WTC11 (cell line): ENCODE data around the gene CLIP1. TPM values are rescaled to one million over a fixed set of nuclear protein-coding genes. Genes with fewer than 3 reads are reported as not detected.
A peak's percentile ranks its signal among the peaks of the same experiment; 100 is the strongest.

Experiments used
- ATAC-seq: fragments of 200-7000 bp; cut with Tn5 transposase; 2 replicates; pipeline ENCODE4 v1.10.0; 2021; ENCODE audit warnings: mild to moderate bottlenecking, moderate library complexity
- CTCF ChIA-PET: fragments of 300-600 bp; sonication (Branson Sonifier 250); formaldehyde crosslinking; loops from one replicate; lab custom pipeline; 2021; ENCODE audit warnings: antibody characterized with exemption; lab: Charles Lee
- POLR2A ChIA-PET: fragments of 350-600 bp; sonication (Branson Sonifier 250); formaldehyde crosslinking; loops from one replicate; lab custom pipeline; 2021; ENCODE audit warnings: antibody characterized with exemption; lab: Charles Lee
- DNase-seq: peaks from one replicate; pipeline ENCODE4 v3.0.0; 2021; ENCODE audit warnings: low spot score
- H3K27ac Mint-ChIP-seq: 2 replicates; pipeline ENCODE4 v1.8.0; 2021; ENCODE audit warnings: mixed read lengths
- H3K27me3 Mint-ChIP-seq: 2 replicates; pipeline ENCODE4 v1.8.0; 2021; ENCODE audit warnings: low read depth, mild to moderate bottlenecking, moderate library complexity, mixed read lengths
- H3K36me3 Mint-ChIP-seq: 2 replicates; pipeline ENCODE4 v1.8.0; 2021; ENCODE audit warnings: mixed read lengths
- H3K4me1 Mint-ChIP-seq: 2 replicates; pipeline ENCODE4 v1.8.0; 2022; ENCODE audit warnings: mixed read lengths
- H3K4me3 Mint-ChIP-seq: 2 replicates; pipeline ENCODE4 v1.8.0; 2021; ENCODE audit warnings: mild to moderate bottlenecking, moderate library complexity, mixed read lengths
- H3K9me3 Mint-ChIP-seq: 2 replicates; pipeline ENCODE4 v1.8.0; 2021; ENCODE audit warnings: mixed read lengths
- ARID4B ChIP-seq: sonication (generic); formaldehyde crosslinking; IDR thresholded peaks from 2 replicates; pipeline ENCODE4 v1.8.0; 2023; ENCODE audit warnings: missing genetic modification reagents, mild to moderate bottlenecking, borderline replicate concordance
- CTCF ChIP-seq: fragments of 200-600 bp; IDR thresholded peaks from 2 replicates; pipeline ENCODE4 v1.8.0; 2022; ENCODE audit warnings: antibody characterized with exemption
- ELF4 ChIP-seq: sonication (generic); formaldehyde crosslinking; IDR thresholded peaks from 2 replicates; pipeline ENCODE4 v1.8.1; 2022; ENCODE audit warnings: low read depth, mild to moderate bottlenecking, moderate library complexity, missing genetic modification reagents
- FOXJ3 ChIP-seq: sonication (generic); formaldehyde crosslinking; IDR thresholded peaks from 2 replicates; pipeline ENCODE4 v1.9.0; 2021; ENCODE audit warnings: missing genetic modification reagents, mild to moderate bottlenecking, borderline replicate concordance
- HMGA2 ChIP-seq: fragments of 250-450 bp; sonication (Bioruptor Pico); IDR thresholded peaks from 2 replicates; pipeline ENCODE4 v1.4.0; 2021; ENCODE audit warnings: mild to moderate bottlenecking, moderate library complexity
- IRF1 ChIP-seq: sonication (generic); formaldehyde crosslinking; IDR thresholded peaks from 2 replicates; pipeline ENCODE4 v1.8.0; 2023; ENCODE audit warnings: missing genetic modification reagents
- IRF2 ChIP-seq: sonication (generic); formaldehyde crosslinking; IDR thresholded peaks from 2 replicates; pipeline ENCODE4 v1.8.0; 2022; ENCODE audit warnings: low read depth, missing genetic modification reagents, borderline replicate concordance
- JUN ChIP-seq: sonication (generic); formaldehyde crosslinking; IDR thresholded peaks from 2 replicates; pipeline ENCODE4 v1.8.0; 2023; ENCODE audit warnings: mild to moderate bottlenecking, missing genetic modification reagents
- NR1H2 ChIP-seq: sonication (generic); formaldehyde crosslinking; IDR thresholded peaks from 2 replicates; pipeline ENCODE4 v1.9.0; 2021; ENCODE audit warnings: mild to moderate bottlenecking, moderate library complexity, missing genetic modification reagents
- NR2C2 ChIP-seq: sonication (generic); formaldehyde crosslinking; IDR thresholded peaks from 2 replicates; pipeline ENCODE4 v1.8.0; 2022; ENCODE audit warnings: mild to moderate bottlenecking, missing genetic modification reagents
- PRDM15 ChIP-seq: sonication (generic); formaldehyde crosslinking; IDR thresholded peaks from 2 replicates; pipeline ENCODE4 v1.8.0; 2022; ENCODE audit warnings: missing genetic modification reagents
- PREB ChIP-seq: sonication (generic); formaldehyde crosslinking; IDR thresholded peaks from 2 replicates; pipeline ENCODE4 v1.8.1; 2022; ENCODE audit warnings: mild to moderate bottlenecking, missing genetic modification reagents, moderate library complexity, borderline replicate concordance
- RELA ChIP-seq: sonication (generic); formaldehyde crosslinking; IDR thresholded peaks from 2 replicates; pipeline ENCODE4 v1.8.1; 2022; ENCODE audit warnings: missing genetic modification reagents, mild to moderate bottlenecking, borderline replicate concordance
- STAT6 ChIP-seq: sonication (generic); formaldehyde crosslinking; conservative IDR thresholded peaks from 2 replicates; pipeline ENCODE4 v1.8.1; 2023; ENCODE audit warnings: mild to moderate bottlenecking, low read depth, missing genetic modification reagents, moderate library complexity
- TCF7 ChIP-seq: sonication (generic); formaldehyde crosslinking; IDR thresholded peaks from 2 replicates; pipeline ENCODE4 v1.8.0; 2022; ENCODE audit warnings: mild to moderate bottlenecking, low read depth, missing genetic modification reagents, moderate library complexity
- TEAD1 ChIP-seq: sonication (generic); formaldehyde crosslinking; IDR thresholded peaks from 2 replicates; pipeline ENCODE4 v1.8.0; 2022; ENCODE audit warnings: mild to moderate bottlenecking, missing genetic modification reagents
- TP53 ChIP-seq: sonication (generic); formaldehyde crosslinking; IDR thresholded peaks from 2 replicates; pipeline ENCODE4 v1.8.1; 2023; ENCODE audit warnings: mild to moderate bottlenecking, missing genetic modification reagents
- ZBTB21 ChIP-seq: sonication (generic); formaldehyde crosslinking; IDR thresholded peaks from 2 replicates; pipeline ENCODE4 v1.8.1; 2023; ENCODE audit warnings: mild to moderate bottlenecking, missing genetic modification reagents, borderline replicate concordance
- ZNF138 ChIP-seq: sonication (generic); formaldehyde crosslinking; conservative IDR thresholded peaks from 2 replicates; pipeline ENCODE4 v1.8.1; 2022; ENCODE audit warnings: mild to moderate bottlenecking, moderate library complexity, missing genetic modification reagents
- ZNF263 ChIP-seq: sonication (generic); formaldehyde crosslinking; IDR thresholded peaks from 2 replicates; pipeline ENCODE4 v1.8.1; 2022; ENCODE audit warnings: low read depth, mild to moderate bottlenecking, moderate library complexity, missing genetic modification reagents
- ZNF671 ChIP-seq: fragments of 250-450 bp; sonication (Bioruptor Pico); IDR thresholded peaks from 2 replicates; pipeline ENCODE4 v1.8.0; 2021; ENCODE audit warnings: mild to moderate bottlenecking
- total RNA-seq: library from RNA; stranded (reverse); gene quantifications from 3 replicates; pipeline ENCODE4 v1.2.3, GENCODE V29; 2021

Gene CLIP1
- total RNA-seq, 1 experiment from 2014 or later, result 24.9 TPM

- no peak for DNase-seq
- peak overlapping the region; percentile 60 for H3K4me3 Mint-ChIP-seq
- TF ChIP-seq ZNF138 (CRISPR knock-in tag) (0 out of 2 replicates have a peak, but pooled peaks have one; percentile 75), IRF2 (CRISPR knock-in tag) (0 out of 2 replicates have a peak, but pooled peaks have one; percentile 74), TP53 (CRISPR knock-in tag) (peak; percentile 98), FOXJ3 (CRISPR knock-in tag) (0 out of 2 replicates have a peak, but pooled peaks have one; percentile 71), ELF4 (CRISPR knock-in tag) (peak; percentile 85; the same call in 1 of the 2 replicates), RELA (CRISPR knock-in tag) (peak; percentile 98), JUN (CRISPR knock-in tag) (peak; percentile 99), HMGA2 (CRISPR knock-in tag) (no peak), TEAD1 (CRISPR knock-in tag) (peak; percentile 96), TCF7 (CRISPR knock-in tag) (peak; percentile 98), ZNF671 (no peak), STAT6 (CRISPR knock-in tag) (no peak), PREB (peak; percentile 97), NR2C2 (CRISPR knock-in tag) (peak; percentile 84), ARID4B (CRISPR knock-in tag) (peak; percentile 99), ZBTB21 (CRISPR knock-in tag) (peak; percentile 81; the same call in 1 of the 2 replicates), CTCF (no peak), ZNF263 (peak; percentile 89), NR1H2 (CRISPR knock-in tag) (peak; percentile 92), IRF1 (CRISPR knock-in tag) (peak; percentile 98), PRDM15 (CRISPR knock-in tag) (peak; percentile 76)
Observed at GRCh38 chr12:122226366-122227125, 195.9 kb downstream of the CLIP1 start.

More at GRCh38 chr12:122226366-122227125, 195.9 kb downstream of the CLIP1 start:
- ChIA-PET POLR2A (interaction anchor here (0.8 to 2.0 kb wide), 6 partner anchors 22 to 274 kb away, joined by 4 to 15 read pairs (median 4); partner anchors contain the start of genes B3GNT4 and ZCCHC8), CTCF (interaction anchor here (0.6 to 1.4 kb wide), 5 partner anchors 36 to 529 kb away, joined by 3 to 6 read pairs (median 3); partner anchors contain the start of genes CFAP251 and DENR)
- peaks cover 24% of the 10 kb centered on the region for H3K4me1 Mint-ChIP-seq
- H3K36me3 Mint-ChIP-seq, result peaks cover 24% of the 10 kb centered on the region
- no peak overlapping the region for H3K27ac Mint-ChIP-seq
- no peaks in the 10 kb centered on the region for H3K9me3 Mint-ChIP-seq
- no peaks in the 10 kb centered on the region; the same call in 1 of the 2 replicates for H3K27me3 Mint-ChIP-seq
- ATAC-seq, result peak; percentile 61; the same call in 1 of the 2 replicates
